ENCODE data around the gene NOM1.

DNA sequence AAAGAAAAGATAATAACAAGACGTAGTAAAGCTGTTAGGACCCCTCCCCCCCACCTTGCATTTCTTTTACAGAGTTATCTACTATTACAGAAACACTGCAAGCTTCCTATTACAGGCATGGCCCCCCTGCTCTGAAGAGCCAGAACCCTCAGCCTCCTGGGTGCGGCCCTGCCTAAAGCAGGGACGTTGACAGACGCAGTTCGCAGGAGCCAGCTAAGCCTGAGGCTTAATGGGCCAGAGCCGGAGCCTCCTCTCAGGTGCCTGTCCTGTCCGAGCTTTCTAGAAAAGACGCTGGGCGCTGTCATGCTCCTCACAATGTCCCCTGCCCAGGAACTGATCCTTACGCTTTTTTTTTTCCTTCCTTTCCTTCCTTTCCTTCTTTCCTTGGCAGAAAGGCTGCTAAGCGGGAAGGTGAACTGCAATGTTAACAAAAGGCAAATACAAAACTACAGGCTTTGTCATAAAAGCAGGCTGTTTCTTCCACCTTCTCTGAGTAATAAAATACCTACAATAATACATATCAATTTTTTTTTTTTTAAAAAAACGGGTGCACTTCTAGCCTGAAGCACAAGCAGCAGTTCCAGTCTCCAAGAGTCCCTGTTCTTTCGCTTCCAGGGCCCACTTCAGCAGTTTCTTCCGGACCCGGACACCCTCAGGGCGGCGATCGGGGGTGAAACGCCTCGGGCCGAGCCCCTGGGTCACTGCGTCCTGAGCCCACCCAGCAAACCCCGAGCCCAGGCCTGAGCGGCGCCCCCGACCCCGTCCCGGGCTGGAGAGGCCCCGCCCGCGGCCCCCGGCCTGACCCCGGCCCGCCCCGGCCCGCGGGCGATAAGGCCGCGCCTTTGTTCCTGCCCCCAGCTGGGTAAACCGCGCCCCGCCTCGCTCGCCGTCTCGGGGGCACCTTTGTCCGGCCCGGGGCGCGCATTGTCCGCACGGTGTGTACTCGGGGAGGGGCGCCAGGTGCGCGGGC is 49.8 kb downstream of the NOM1 start:
- TF ChIP-seq, protein P1, sequence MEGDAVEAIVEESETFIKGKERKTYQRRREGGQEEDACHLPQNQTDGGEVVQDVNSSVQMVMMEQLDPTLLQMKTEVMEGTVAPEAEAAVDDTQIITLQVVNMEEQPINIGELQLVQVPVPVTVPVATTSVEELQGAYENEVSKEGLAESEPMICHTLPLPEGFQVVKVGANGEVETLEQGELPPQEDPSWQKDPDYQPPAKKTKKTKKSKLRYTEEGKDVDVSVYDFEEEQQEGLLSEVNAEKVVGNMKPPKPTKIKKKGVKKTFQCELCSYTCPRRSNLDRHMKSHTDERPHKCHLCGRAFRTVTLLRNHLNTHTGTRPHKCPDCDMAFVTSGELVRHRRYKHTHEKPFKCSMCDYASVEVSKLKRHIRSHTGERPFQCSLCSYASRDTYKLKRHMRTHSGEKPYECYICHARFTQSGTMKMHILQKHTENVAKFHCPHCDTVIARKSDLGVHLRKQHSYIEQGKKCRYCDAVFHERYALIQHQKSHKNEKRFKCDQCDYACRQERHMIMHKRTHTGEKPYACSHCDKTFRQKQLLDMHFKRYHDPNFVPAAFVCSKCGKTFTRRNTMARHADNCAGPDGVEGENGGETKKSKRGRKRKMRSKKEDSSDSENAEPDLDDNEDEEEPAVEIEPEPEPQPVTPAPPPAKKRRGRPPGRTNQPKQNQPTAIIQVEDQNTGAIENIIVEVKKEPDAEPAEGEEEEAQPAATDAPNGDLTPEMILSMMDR (IDR thresholded peaks at IDR 0.05; ENCODE audit: insufficient read depth, low read depth, low read length) = no peak
- peak; percentile 100 for TF ChIP-seq EZH2 (IDR thresholded peaks at IDR 0.05; ENCODE audit: insufficient read depth, low read length)

Measured in astrocyte (in vitro differentiated cells and primary cell).